GM18526 (cell line): ENCODE results near the gene MUSTN1.

ENCODE experiments used
- POLR2A ChIP-seq: IDR thresholded peaks from 3 replicates; pipeline ENCODE4 v1.6.1; 2011; ENCODE audit not compliant: insufficient read length; ENCODE audit errors: extremely low read depth

Gene MUSTN1

DNA sequence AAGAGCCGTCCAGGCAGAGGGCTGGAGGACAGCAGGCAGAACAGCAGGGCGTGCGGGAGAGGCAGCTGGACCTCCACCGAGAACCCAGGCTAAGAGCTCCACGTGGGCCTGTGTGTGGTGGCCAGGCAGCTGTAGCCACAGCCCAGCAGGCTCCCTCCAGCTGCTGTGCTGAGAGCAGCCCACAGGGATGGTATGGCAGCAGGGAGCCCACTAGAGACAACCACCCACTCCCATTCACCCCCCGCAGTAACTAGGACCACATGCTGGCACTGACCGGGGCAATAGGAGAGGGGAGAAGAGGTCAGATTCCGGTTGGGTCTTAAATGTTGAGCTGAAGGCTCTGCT is 25.6 kb upstream of the MUSTN1 start:
- TF ChIP-seq POLR2A = no peak

DNA sequence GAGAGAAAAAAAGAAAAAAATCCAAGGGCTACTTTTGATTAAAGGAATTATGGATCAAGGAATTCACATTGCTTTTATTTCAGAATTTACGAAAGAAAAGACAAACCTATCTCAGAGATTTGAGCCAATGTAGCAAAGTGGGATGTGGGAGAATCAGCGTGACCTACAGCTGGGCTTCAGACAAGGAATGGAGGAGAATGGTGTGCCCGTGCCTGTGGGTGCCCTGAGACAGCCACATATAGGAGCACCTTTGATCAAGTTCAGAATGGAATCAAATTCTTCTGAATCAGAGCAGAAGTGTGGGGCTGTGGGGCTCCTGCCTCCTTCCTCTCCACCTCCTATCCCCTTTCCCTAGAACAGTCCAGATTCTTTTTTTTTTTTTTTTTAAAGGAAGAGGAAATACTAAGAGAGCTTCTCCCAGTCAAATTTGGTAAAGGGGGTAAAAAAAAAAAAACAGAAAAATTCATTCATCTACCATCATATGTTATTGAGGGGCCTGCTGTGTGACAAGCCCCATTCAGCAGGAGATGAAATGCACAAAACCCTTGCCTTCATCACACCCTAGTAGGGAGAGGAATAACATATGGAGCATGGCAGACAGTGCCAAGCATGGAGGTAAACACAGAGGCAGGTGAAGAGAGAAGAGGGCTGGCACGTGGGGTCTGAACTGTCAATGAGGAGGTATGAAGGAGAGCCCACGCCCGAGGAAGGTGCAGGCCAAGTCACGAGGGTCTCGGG is 25.0 kb upstream of the MUSTN1 start:
- no peak for TF ChIP-seq POLR2A

DNA sequence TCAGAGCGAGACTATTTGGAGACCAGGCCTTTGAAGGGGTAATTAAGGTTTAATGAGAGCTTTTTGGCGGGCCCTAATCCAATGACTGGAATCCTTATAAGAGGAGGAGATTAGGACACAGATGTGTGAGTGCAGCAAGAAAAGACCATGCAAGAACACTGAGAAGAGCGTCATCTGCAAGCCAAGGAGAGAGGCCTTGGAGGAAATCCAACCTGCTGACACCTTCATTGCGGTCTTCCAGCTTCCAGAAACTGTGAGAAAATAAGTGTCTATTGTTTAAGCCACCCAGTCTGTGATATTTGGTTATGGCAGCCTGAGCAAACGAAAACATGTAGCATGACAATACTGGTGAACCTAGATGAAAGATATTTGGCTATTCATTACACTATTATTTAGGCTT is 23.0 kb upstream of the MUSTN1 start:
- TF ChIP-seq POLR2A = no peak

DNA sequence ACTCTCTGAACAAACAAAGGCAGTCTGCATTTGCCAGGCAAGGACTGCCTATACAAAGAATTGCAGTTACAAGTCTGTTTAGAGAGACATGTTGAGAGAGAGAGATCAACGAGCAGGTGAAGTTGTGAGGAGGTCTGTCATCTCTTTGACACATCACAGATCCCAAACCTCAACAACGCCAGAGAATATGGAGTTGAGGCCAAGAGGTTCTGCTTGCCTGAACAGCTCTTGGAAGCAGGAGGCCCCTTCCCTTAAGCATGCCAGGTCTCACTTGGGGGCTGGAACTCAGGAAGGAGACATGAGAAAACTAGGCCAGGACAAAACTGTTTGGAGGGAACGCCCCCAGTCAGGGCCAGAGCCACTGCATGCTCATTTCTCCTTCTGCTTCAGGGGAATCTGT is 22.3 kb upstream of the MUSTN1 start:
- TF ChIP-seq POLR2A = no peak

DNA sequence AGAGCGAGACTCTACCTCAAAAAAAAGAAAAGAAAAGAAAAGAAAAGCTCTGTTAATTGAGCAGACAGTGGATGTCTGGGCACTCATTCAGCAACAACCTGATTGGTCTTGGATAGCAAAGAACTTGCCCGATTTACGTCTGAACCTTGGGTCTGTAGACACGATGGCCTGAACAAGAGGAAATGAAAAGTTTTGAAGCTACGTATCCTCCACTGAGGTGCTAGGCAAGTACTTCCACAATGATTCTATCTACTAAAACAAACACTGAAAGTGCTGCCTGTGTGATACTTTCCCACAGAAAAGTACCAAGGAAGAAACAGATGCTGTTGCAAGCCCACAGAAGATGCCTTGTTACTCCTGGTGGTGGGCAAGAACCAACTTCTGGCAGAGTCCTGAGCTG is 21.8 kb upstream of the MUSTN1 start:
- TF ChIP-seq POLR2A = no peak

DNA sequence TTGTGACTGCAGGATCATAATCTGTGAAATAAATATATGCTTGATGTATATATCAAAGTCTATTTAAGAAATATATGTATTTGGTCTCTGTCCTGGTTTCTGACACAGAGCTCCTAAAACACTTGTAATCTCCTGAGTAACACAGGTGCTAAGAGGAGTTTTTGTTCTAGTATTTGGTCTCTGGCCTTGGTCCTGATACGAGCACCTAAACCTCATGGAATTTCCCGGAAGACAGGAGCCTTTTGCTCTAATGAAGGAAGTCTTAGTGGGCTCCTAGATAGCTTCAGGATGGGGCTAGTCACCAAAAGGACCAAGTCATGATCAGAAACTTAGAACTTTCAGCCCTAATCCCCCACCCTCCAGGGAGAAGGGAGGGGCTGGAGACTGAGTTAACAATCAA is 19.2 kb upstream of the MUSTN1 start:
- no peak for TF ChIP-seq POLR2A

DNA sequence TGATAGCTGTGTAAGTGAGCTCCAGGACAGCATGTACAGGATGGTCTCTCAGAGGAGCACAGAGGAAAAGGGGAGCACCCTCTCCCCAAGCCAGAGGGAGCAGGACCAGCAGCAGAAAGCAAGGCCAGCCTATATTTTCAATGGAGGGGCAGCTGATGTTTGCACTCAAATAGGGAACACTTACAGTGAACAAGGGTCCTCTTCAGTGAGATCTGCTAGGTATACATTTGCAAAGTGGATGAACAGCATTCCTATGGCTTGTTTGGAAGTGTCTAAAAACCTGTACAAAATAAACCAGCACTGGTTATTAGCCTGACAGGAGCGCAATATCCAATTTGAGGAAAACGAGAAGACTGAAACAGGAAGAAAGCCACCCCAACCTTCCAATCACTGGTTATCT is 17.6 kb upstream of the MUSTN1 start:
- TF ChIP-seq POLR2A = no peak

DNA sequence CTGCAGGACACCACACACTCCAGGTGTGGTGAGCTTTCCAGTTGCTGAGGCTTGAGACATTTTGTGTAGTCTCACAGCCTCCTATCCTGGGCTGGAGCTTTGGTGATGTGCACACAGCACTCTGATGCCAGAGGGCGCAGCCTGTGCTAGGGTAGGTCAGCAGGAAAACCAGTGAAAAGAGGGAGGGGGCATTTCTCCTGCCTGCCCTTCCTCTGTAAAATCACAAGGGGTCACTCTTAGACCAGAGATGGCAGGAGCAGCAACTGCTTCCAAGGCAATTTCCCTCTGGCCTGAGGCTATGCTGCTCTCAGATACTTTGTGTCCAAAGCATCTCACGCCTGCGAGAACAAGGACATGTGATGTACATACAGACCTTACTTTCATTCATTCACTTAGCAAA is 16.5 kb upstream of the MUSTN1 start:
- no peak for TF ChIP-seq POLR2A

DNA sequence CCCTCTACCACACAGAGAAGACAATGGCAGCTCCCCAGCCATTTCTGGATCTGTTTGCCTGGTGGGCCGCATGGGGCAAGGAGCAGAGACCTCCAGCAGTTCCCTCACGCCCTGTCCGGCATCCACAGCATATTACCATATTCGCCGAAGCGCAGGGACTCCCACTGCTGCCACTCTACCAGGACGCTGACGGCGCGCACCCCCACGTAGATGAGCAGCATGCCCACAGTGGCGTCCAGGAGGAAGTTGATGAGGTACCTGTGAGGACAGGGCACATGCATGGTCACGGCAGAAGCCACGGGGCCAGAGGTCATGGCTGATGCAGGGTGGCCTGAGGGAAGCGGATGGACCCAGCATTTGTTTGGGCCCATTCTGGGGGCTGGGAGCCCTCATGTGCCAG is 14.8 kb upstream of the MUSTN1 start:
- no peak for TF ChIP-seq POLR2A

DNA sequence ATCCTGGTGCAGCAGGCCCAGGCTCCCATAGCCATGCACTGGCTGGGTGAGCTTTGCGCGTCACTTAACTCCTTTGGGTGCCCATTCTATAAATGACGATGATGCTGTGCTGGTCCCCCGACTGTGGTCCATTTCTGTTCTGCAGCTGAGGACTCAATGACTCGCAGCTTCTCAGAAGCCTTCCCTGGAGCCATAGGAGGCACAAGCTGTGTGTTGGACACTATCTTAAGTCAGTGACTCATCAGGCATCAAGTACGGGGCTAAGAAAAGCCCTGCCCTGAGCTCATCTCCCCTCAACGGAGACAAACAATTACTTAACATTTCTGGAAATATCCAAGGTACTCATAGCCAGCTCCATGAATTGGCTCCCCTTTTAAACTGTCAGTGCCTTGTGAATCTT is 13.8 kb upstream of the MUSTN1 start:
- no peak for TF ChIP-seq POLR2A

DNA sequence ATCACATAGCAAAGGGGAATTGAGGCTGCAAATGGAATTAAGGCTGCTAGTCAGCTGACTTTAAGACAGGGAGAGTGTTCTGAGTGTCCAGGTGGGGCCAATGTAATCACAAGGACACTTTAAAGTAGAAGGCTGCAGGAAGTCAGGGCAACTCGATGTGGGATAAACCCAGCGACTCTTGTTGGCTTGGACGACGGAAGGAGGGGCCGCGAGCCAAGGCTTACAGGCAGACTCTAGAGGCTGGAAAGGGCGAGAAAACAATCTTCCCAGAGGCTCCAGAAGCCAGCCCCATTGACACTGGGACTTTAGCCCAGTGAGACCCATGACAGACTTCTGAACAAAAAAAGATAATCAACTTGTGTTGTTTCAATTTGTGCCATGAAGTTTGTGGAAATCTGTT is 12.9 kb upstream of the MUSTN1 start:
- no peak for TF ChIP-seq POLR2A

DNA sequence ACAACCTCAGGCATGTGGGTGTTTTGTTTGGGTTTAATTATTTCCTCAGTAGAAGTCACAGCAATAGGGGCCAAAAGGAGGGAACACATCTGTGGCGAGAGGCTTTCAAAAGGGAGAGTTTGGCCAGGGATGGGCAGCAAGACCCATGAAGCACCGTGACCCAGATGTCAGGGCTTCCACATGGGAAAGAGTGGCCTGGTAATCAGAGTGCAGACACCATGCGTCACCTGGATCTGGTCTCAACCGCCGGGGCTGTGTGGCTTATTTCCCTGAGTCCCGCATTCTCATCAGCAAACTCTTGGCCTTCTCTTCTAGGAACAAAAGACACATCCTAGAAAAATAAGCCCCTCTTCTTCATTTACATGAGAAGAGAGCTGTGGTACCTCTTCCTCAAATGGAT is 12.4 kb upstream of the MUSTN1 start:
- no peak for TF ChIP-seq POLR2A

DNA sequence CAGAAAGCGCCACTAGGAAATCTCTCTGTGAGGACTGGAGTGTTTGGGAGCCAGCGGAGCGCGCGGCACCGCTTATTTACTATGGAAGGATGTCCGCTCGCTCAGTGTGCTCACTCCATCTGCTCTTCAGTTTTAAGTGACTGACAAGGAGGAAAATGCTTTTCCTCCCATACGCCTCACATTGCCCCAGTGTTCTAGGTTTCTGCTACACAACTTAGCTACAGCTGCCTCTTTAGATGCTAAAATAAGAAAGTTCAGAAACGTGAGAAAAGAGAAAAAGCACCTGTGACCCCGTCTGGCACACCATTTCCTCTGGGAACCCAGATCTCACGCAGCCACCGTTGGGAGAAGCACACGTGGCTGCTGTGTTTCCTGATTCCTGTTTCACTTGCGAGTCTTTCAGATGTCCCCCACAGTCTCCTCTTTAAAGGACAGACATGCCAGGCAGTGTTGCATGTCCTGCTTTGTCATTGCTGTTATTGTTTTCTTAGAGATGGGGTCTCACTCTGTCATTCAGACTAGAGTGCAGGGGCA is 11.7 kb upstream of the MUSTN1 start:
- no peak for TF ChIP-seq POLR2A

DNA sequence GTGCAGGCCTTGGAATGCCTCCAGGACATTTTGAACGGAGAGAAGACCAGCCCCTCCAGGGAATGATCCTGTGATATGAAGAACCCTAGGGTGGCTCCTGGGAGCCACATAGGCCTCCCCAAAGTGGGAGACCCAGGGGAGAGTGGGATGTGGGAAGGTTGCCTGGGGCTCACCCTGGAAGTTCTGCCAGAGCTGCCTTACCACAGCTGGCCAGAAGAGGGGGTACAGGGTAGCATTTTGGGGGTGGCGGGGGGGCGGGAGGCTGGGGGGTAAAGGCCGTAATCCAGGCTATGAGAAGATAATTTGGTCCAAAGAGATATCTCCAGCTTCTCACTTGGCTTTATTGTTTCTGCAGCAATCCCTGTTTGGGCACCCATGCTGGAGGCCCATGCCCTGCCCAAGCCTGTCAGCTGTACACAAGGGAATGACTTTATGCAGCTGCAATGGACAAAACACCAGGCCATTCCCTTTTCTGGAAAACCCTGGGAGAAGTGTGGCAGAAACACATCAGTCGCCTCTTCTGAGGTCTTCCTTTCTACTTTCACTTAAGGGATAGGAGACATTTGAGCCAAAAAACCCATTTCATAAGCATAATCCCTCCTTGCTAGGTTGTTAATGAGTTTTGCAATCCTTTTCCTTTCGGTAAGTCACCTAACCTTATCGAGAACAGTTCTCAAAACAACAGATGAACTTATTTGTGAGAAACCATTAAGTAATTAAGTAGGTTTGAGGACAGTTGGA is 11.0 kb upstream of the MUSTN1 start:
- no peak for TF ChIP-seq POLR2A

DNA sequence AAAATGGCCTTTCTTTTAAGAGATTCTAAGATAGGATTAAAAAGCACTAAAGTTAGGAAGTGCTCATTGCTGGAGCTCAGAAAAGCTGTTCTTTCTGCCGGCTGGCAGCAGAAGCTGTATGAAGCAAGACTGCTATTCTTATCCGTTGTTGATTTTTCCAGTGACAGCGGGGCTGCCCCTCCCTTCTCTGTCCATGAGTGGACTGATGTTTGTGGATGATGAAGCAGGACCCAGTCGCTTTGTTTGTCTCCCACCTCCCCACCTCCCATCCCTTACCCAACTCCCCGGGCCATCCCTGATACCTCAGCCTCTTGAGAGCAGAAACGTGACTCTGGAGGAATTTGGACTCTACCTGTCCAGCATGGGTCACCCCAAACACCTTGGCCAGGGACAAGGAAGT is 10.3 kb upstream of the MUSTN1 start:
- no peak for TF ChIP-seq POLR2A

DNA sequence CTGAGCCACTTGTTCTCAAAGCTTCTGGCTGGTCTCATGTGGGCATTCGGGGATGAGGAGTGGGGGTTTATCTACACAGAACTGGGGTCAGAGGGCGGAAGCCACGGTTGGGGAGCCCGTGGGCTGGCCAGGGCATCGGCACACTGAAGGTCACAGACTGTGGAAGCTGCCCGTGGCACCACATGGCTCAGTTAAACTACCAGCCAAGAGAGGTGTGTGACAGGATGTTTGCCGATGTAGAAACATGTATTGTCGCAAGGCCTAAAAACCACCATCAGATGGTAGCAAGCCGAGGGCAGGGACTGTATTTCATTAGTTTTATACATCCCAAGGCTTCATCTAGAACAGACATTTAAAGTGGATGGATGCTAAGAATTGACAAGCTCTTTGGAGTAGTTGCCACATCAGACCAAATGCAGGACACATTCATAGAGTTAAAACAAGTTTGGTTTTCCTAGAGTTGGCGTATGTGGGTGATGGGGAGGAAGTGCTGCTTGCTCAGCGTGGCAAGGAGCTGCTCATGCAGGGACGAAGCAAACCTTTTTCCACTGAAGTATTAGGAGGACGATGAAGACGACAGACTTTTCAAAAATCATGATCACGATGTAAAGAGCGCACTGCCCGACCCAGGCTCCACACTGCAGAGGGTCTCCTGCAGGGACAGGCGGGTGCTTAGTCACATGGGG is 9.6 kb upstream of the MUSTN1 start:
- no peak for TF ChIP-seq POLR2A
